Measurements from ENCODE around the gene PCDHGA11.
"Not testable (repeated sequence)": the region's sequence is repeated elsewhere in the genome, so short reads cannot be mapped to it uniquely, and the experiment has no call there.

Gene PCDHGA11

GRCh38 chr5:141420855-141421488, at the start of gene PCDHGA11:
Gene PCDHGA11, plus strand, starts transcription at chr5:141421051. Its CDS starts 177 bp downstream, at chr5:141421228.
- peak; percentile 65 for DNase-seq

DNA sequence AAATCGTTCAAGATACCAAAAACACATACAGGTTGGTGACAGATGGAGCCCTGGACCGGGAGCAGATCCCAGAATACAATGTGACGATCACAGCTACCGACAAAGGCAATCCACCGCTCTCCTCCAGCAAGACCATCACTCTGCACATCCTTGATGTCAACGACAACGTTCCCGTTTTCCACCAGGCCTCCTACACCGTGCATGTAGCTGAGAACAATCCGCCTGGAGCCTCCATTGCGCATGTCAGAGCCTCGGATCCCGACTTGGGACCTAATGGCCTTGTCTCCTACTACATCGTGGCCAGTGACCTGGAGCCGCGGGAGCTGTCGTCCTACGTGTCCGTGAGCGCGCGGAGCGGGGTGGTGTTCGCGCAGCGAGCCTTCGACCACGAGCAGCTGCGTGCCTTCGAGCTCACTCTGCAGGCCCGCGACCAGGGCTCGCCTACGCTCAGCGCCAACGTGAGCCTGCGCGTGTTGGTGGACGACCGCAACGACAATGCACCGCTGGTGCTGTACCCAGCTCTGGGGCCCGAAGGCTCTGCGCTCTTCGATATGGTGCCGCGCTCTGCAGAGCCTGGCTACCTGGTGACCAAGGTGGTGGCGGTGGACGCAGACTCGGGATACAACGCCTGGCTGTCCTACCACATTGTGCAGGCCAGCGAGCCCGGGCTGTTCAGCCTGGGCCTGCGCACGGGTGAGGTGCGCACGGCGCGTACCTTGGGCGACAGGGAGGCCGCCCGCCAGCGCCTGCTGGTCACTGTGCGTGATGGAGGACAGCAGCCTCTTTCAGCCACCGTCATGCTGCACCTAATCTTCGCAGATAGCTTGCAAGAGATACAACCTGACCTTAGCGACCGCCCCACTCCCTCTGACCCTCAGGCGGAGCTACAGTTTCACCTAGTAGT, 49.0 kb upstream of the PCDHGA11 start:
- DNase-seq, result no peak

- peak; percentile 39 for DNase-seq
Observed at GRCh38 chr5:141373673-141374317, 47.1 kb upstream of the PCDHGA11 start, which contains the start of gene PCDHGA6. Gene PCDHGA6, plus strand, starts transcription at chr5:141373891. Its CDS starts 193 bp downstream, at chr5:141374084.

DNA sequence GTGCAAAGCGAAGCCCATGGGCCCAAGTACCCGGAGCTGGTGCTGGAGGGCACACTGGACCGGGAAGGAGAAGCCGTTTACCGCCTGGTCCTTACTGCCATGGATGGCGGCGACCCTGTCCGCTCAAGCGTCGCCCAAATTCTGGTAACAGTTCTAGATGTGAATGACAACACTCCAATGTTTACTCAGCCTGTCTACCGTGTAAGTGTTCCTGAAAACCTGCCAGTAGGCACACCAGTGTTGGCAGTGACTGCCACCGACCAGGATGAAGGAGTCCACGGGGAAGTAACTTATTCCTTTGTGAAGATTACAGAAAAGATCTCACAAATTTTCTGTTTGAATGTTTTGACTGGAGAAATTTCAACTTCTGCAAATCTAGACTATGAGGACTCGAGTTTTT, 46.2 kb upstream of the PCDHGA11 start:
- DNase-seq, result no peak

- not testable (repeated sequence) for DNase-seq
Observed at GRCh38 chr5:141375444-141376155, 45.3 kb upstream of the PCDHGA11 start.

DNA sequence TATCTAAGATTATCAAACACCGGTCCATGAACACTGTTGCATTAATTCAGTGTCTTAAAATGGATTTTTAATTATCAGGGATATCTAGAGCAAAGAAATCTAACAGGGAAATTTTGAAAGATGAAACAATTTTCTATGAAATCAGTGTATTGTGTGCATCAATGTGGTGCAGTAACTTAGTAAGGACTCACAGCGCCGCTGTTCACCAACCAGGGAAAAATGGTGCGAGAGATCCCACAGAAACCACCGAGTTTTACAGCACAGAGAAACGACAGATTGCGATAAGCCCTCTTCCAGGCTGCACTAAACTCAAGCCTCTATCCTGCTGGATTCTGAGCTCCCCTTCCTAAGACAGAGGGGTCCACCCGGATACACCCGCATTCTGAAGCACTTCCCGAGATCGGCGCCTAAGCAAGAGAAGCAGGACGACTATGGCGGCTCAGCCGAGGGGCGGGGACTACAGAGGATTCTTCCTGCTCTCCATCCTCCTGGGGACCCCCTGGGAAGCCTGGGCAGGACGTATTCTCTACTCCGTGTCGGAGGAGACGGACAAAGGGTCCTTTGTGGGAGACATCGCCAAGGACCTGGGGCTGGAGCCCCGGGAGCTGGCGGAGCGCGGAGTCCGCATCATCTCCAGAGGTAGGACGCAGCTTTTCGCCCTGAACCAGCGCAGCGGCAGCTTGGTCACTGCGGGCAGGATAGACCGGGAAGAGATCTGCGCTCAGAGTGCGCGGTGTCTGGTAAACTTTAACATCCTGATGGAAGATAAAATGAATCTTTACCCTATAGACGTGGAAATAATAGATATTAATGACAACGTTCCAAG, 38.2 kb upstream of the PCDHGA11 start, which contains the start of gene PCDHGA7:
Gene PCDHGA7, plus strand, starts transcription at position 274 of the 826 bp plus-strand sequence. Its CDS starts 158 bp downstream, at position 432.
- DNase-seq, result peak; percentile 62

- DNase-seq, result no peak
Observed at GRCh38 chr5:141383345-141383744, 37.5 kb upstream of the PCDHGA11 start.

- DNase-seq, result no peak
Observed at GRCh38 chr5:141384471-141385267, 36.2 kb upstream of the PCDHGA11 start.

- DNase-seq, result peak; percentile 44
Observed at GRCh38 chr5:141387557-141388311, 33.1 kb upstream of the PCDHGA11 start, which contains the start of gene PCDHGB4. Gene PCDHGB4, plus strand, starts transcription at chr5:141387698. Its CDS starts 187 bp downstream, at chr5:141387885.

GRCh38 chr5:141388661-141389060, 32.2 kb upstream of the PCDHGA11 start:
- no peak for DNase-seq

GRCh38 chr5:141389153-141390042, 31.5 kb upstream of the PCDHGA11 start:
- no peak for DNase-seq

DNA sequence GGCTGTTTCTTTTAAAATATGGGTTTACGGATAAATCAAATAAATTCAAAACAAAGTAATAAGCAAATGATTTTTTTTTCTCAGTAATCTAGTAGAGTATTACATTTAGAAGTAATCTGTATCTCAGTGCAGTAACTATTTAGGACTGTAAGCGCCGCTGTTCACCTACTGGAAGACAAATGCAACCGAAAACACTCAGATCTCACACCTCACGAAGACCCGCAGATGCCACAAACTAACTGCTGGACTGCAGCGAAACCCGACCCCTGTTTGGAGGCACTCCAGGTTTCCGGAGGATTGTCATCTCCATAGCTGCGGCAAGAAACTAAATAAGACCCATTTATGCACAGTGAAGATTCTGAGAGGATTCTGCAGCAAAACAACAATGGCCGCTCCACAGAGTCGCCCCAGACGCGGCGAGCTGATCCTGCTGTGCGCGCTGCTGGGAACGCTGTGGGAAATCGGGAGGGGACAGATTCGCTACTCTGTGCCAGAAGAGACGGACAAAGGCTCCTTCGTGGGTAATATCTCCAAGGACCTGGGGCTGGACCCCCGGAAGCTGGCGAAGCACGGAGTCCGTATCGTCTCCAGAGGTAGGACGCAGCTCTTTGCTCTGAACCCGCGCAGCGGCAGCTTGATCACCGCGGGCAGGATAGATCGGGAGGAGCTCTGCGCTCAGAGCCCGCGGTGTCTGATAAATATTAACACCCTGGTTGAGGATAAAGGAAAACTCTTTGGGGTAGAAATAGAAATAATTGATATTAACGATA, 28.2 kb upstream of the PCDHGA11 start, which contains the start of gene PCDHGA8:
Gene PCDHGA8, plus strand, starts transcription at position 205 of the 770 bp plus-strand sequence. Its CDS starts 181 bp downstream, at position 386.
- no peak for DNase-seq

DNA sequence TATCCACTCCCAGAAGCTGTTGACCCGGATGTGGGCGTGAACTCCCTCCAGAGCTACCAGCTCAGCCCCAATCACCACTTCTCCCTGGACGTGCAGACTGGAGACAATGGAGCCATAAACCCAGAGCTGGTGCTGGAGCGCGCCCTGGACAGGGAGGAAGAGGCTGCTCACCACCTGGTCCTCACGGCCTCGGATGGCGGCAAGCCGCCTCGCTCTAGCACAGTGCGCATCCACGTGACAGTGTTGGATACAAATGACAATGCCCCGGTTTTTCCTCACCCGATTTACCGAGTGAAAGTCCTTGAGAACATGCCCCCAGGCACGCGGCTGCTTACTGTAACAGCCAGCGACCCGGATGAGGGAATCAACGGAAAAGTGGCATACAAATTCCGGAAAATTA, 27.6 kb upstream of the PCDHGA11 start:
- no peak for DNase-seq

GRCh38 chr5:141394401-141395187, 26.3 kb upstream of the PCDHGA11 start:
- not testable (repeated sequence) for DNase-seq

DNA sequence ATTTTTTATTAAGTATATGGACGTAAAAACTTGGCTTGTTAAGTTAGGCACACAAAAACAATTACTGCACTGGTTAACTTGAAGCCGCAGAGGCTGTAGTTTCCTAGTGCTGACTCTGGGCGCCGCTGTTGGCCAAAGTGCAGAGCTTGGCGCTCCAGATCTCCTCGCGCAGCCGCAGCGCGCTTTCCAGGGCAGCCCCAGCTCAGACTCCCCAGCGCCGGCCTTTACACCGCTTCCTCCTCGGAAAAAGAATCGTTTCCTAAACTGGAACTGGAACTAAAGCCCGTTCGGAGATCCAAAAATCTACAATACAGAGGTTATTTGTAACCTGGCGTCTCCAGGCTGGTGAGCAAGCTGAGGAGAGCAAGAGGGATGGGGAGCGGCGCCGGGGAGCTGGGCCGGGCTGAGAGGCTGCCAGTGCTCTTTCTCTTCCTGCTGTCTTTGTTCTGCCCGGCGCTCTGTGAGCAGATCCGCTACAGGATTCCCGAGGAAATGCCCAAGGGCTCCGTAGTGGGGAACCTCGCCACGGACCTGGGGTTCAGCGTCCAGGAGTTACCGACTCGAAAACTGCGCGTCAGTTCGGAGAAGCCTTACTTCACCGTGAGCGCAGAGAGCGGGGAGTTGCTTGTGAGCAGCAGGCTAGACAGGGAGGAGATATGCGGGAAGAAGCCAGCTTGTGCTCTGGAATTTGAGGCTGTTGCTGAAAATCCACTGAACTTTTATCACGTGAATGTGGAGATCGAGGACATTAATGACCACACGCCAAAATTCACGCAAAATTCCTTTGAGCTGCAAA, 22.9 kb upstream of the PCDHGA11 start, which contains the start of gene PCDHGB5:
Gene PCDHGB5, plus strand, starts transcription at position 192 of the 796 bp plus-strand sequence. Its CDS starts 181 bp downstream, at position 373.
- DNase-seq, result peak; percentile 74

DNA sequence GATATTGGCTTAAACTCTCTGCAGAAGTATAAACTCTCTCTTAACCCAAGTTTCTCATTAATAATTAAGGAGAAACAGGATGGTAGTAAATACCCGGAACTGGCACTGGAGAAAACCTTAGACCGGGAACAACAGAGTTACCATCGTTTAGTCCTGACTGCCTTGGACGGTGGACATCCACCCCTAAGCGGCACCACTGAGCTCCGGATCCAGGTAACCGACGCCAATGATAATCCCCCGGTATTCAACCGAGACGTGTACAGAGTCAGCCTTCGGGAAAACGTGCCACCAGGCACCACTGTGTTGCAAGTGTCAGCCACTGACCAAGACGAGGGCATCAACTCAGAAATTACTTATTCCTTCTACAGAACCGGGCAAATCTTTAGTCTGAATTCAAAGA, 22.2 kb upstream of the PCDHGA11 start:
- DNase-seq, result no peak
